Mesenchymal stem cell (in vitro differentiated cells and primary cell): Measurements from ENCODE around the gene CHCHD1.
A peak's percentile ranks its signal among the peaks of the same experiment; 100 is the strongest.

ENCODE experiments used
- DNase-seq: peaks from one replicate; pipeline ENCODE4 v3.0.0-alpha.2; 2013
- H2AFZ ChIP-seq: one replicate; pipeline ENCODE4 v1.6.1; 2013; ENCODE audit warnings: low read depth, mild to moderate bottlenecking, control low read depth, inconsistent platforms, low read length, moderate library complexity
- H2AK5ac ChIP-seq: 2 replicates; pipeline ENCODE4 v1.6.1; 2013; ENCODE audit warnings: low read length, moderate library complexity, mild to moderate bottlenecking, inconsistent platforms; ENCODE audit not compliant: severe bottlenecking
- H2BK120ac ChIP-seq: one replicate; pipeline ENCODE4 v1.6.1; 2013; ENCODE audit warnings: low read depth, mild to moderate bottlenecking, inconsistent platforms, low read length, moderate library complexity
- H2BK12ac ChIP-seq, 2 experiments: one replicate each; pipeline ENCODE4 v1.6.1; 2013; ENCODE audit warnings: inconsistent platforms in 2 of 2, low read length in 2 of 2, mild to moderate bottlenecking in 2 of 2, moderate library complexity in 2 of 2, control low read depth in 1 of 2
- H2BK15ac ChIP-seq: one replicate; pipeline ENCODE4 v1.6.1; 2013; ENCODE audit warnings: mild to moderate bottlenecking, low read depth, inconsistent platforms; ENCODE audit not compliant: poor library complexity, severe bottlenecking
- H2BK5ac ChIP-seq: 2 replicates; pipeline ENCODE4 v1.6.1; 2013; ENCODE audit warnings: low read depth, mild to moderate bottlenecking, low read length, control low read depth, inconsistent platforms; ENCODE audit not compliant: poor library complexity, severe bottlenecking
- H3K14ac ChIP-seq, 2 experiments: one replicate each; pipeline ENCODE4 v1.6.1; 2013; ENCODE audit warnings: inconsistent platforms in 2 of 2, low read length in 2 of 2, control low read depth in 1 of 2, mild to moderate bottlenecking in 1 of 2, moderate library complexity in 1 of 2
- H3K18ac ChIP-seq, 2 experiments: one replicate each; pipeline ENCODE4 v1.6.1; 2013; ENCODE audit warnings: inconsistent platforms in 2 of 2, low read length in 2 of 2, control low read depth in 1 of 2, low read depth in 1 of 2, mild to moderate bottlenecking in 1 of 2
- H3K23ac ChIP-seq, 2 experiments: one replicate each; pipeline ENCODE4 v1.6.1; 2013; ENCODE audit warnings: inconsistent platforms in 2 of 2, low read length in 2 of 2, mild to moderate bottlenecking in 2 of 2, moderate library complexity in 2 of 2, control low read depth in 1 of 2
- H3K27ac ChIP-seq: 2 replicates; pipeline ENCODE4 v1.5.1; 2013; ENCODE audit warnings: mild to moderate bottlenecking, moderate library complexity, low read length, control low read depth, inconsistent platforms; ENCODE audit not compliant: poor library complexity, severe bottlenecking
- H3K27me3 ChIP-seq, 2 experiments: 2 replicates each; pipeline versions ENCODE4 v1.6.1 to v1.7.0; 2013; ENCODE audit warnings: low read length in 2 of 2, mild to moderate bottlenecking in 2 of 2, moderate library complexity in 2 of 2, control low read depth in 1 of 2, inconsistent platforms in 1 of 2; ENCODE audit not compliant: control insufficient read depth in 1 of 2, insufficient read depth in 1 of 2
- H3K36me3 ChIP-seq, 2 experiments: 2 replicates each; pipeline versions ENCODE4 v1.6.1 to v1.7.0; 2013; ENCODE audit warnings: low read length in 2 of 2, control low read depth in 1 of 2, inconsistent platforms in 1 of 2, low read depth in 1 of 2, mild to moderate bottlenecking in 1 of 2; ENCODE audit not compliant: insufficient read depth in 2 of 2, control insufficient read depth in 1 of 2
- H3K4ac ChIP-seq, 2 experiments: one replicate each; pipeline ENCODE4 v1.6.1; 2013; ENCODE audit warnings: inconsistent platforms in 2 of 2, low read length in 2 of 2, mild to moderate bottlenecking in 2 of 2, moderate library complexity in 2 of 2, control low read depth in 1 of 2, low read depth in 1 of 2
- H3K4me1 ChIP-seq: 2 replicates; pipeline ENCODE4 v1.6.1; 2013; ENCODE audit warnings: low read depth, low read length, control low read depth; ENCODE audit not compliant: control insufficient read depth, insufficient read depth
- H3K4me2 ChIP-seq: 2 replicates; pipeline ENCODE4 v1.6.1; 2013; ENCODE audit warnings: low read length, mild to moderate bottlenecking, inconsistent platforms; ENCODE audit not compliant: poor library complexity, severe bottlenecking
- H3K4me3 ChIP-seq, 2 experiments: 2 replicates each; pipeline versions ENCODE4 v1.5.1 to v1.7.0; 2013; ENCODE audit warnings: low read length in 2 of 2, mild to moderate bottlenecking in 2 of 2, control low read depth in 1 of 2, low read depth in 1 of 2; ENCODE audit not compliant: insufficient read depth in 1 of 2
- H3K79me1 ChIP-seq: replicated peaks from 2 replicates; pipeline ENCODE4 v1.6.1; 2013; ENCODE audit warnings: mild to moderate bottlenecking, control low read depth, low read length, inconsistent platforms; ENCODE audit not compliant: poor library complexity, severe bottlenecking
- H3K9ac ChIP-seq: 2 replicates; pipeline ENCODE4 v1.7.0; 2013; ENCODE audit warnings: mild to moderate bottlenecking, low read length, moderate library complexity
- H3K9me3 ChIP-seq: 2 replicates; pipeline ENCODE4 v1.7.0; 2013; ENCODE audit warnings: mild to moderate bottlenecking, low read length; ENCODE audit not compliant: control insufficient read depth
- H4K8ac ChIP-seq: one replicate; pipeline ENCODE4 v1.6.1; 2013; ENCODE audit warnings: inconsistent platforms, mild to moderate bottlenecking, low read length, moderate library complexity
- H4K91ac ChIP-seq: one replicate; pipeline ENCODE4 v1.6.1; 2013; ENCODE audit warnings: mild to moderate bottlenecking, low read length, inconsistent platforms
- WGBS: methylation state at CpG from one replicate; pipeline ENCODE4 v1.1.7; 2013; ENCODE audit warnings: mixed read lengths; 5-methylcytosine and 5-hydroxymethylcytosine counted together

The CHCHD1 gene

GRCh38 chr10:73743327-73743904, 38.4 kb upstream of the CHCHD1 start:
- Histone ChIP-seq H2AFZ (no peak overlapping the region), H2AK5ac (peak overlapping the region; percentile 100), H3K4me2 (peak overlapping the region; percentile 93), H4K91ac (peak overlapping the region; percentile 86), H3K4ac (peak overlapping the region; percentile 99 to 100), H3K27ac (peak overlapping the region; percentile 69), H3K9me3 (no peaks in the 10 kb centered on the region), H3K36me3 (peaks cover 25 to 30% of the 10 kb centered on the region in 2 experiments), H3K23ac (no peak overlapping the region), H3K14ac (no peak overlapping the region), H3K4me3 (peak overlapping the region; percentile 63 to 95), H2BK12ac (no peak overlapping the region), H4K8ac (peak overlapping the region; percentile 96), H3K4me1 (peaks cover 7% of the 10 kb centered on the region), H3K27me3 (no peaks in the 10 kb centered on the region), H3K79me1 (peaks cover 11% of the 10 kb centered on the region), H2BK15ac (peak overlapping the region; percentile 52), H3K18ac (peak overlapping the region; percentile 71 to 98), H2BK5ac (peak overlapping the region; percentile 82), H3K9ac (peak overlapping the region; percentile 98), H2BK120ac (peak overlapping the region; percentile 97)
- DNase-seq = peak; percentile 6
- WGBS = 3% methylated on average over 2 of the region's 6 CpGs

GRCh38 chr10:73743905-73744663, 37.8 kb upstream of the CHCHD1 start, which contains the start of gene SEC24C:
TSS of gene SEC24C (plus strand) at chr10:73744372. CDS start at chr10:73746833, 2,461 bp downstream.
- Histone ChIP-seq H2BK5ac (peak within 1 kb of the TSS; percentile 82), H3K79me1 (peaks cover 11% of the 10 kb centered on the region), H3K27me3 (no peaks in the 10 kb centered on the region), H3K4ac (peak within 1 kb of the TSS; percentile 99 to 100), H2BK12ac (no peak within 1 kb of the TSS), H2AK5ac (peak within 1 kb of the TSS; percentile 100), H3K9ac (peak within 1 kb of the TSS; percentile 98), H3K27ac (peak within 1 kb of the TSS; percentile 69), H3K36me3 (peaks cover 29 to 36% of the 10 kb centered on the region in 2 experiments), H3K23ac (peak within 1 kb of the TSS in 1 of 2 experiments; percentile 34), H4K91ac (peak within 1 kb of the TSS; percentile 86), H2BK15ac (peak within 1 kb of the TSS; percentile 52), H3K14ac (peak within 1 kb of the TSS in 1 of 2 experiments; percentile 27), H3K4me2 (peak within 1 kb of the TSS; percentile 93), H3K4me3 (peak within 1 kb of the TSS; percentile 66 to 95), H3K9me3 (no peaks in the 10 kb centered on the region), H4K8ac (peak within 1 kb of the TSS; percentile 96), H2AFZ (peak within 1 kb of the TSS; percentile 18), H3K4me1 (peaks cover 7% of the 10 kb centered on the region), H3K18ac (peak within 1 kb of the TSS; percentile 81 to 98), H2BK120ac (peak within 1 kb of the TSS; percentile 97)
- peak; percentile 97 for DNase-seq
- under 1% methylated on average over 34 of the region's 36 CpGs for WGBS

- no peaks in the 10 kb centered on the region for H3K27me3 ChIP-seq
- H2BK15ac ChIP-seq = no peak overlapping the region
- WGBS = 0% methylated on average over 7 of the region's 10 CpGs
- no peak overlapping the region for H2BK12ac ChIP-seq
- H3K4me2 ChIP-seq = peak overlapping the region; percentile 71
- peak overlapping the region in 1 of 2 experiments; percentile 81 for H3K18ac ChIP-seq
- peak overlapping the region; percentile 66 to 95 for H3K4me3 ChIP-seq
- no peak overlapping the region for H2BK5ac ChIP-seq
- no peak overlapping the region for H3K14ac ChIP-seq
- peak overlapping the region in 1 of 2 experiments; percentile 34 for H3K23ac ChIP-seq
- H3K4me1 ChIP-seq = peaks cover 7% of the 10 kb centered on the region
- peak overlapping the region; percentile 5 for H4K91ac ChIP-seq
- H2AK5ac ChIP-seq = no peak overlapping the region
- H2AFZ ChIP-seq = peak overlapping the region; percentile 18
- H3K27ac ChIP-seq = peak overlapping the region; percentile 69
- H3K79me1 ChIP-seq = peaks cover 11% of the 10 kb centered on the region
- no peaks in the 10 kb centered on the region for H3K9me3 ChIP-seq
- H4K8ac ChIP-seq = peak overlapping the region; percentile 5
- peak overlapping the region; percentile 98 for H3K9ac ChIP-seq
- H2BK120ac ChIP-seq = no peak overlapping the region
- peaks cover 33 to 36% of the 10 kb centered on the region in 2 experiments for H3K36me3 ChIP-seq
- peak; percentile 87 for DNase-seq
- peak overlapping the region; percentile 0 to 42 for H3K4ac ChIP-seq
Measured at GRCh38 chr10:73744664-73744975, 37.2 kb upstream of the CHCHD1 start.

- Histone ChIP-seq H3K79me1 (peaks cover 13% of the 10 kb centered on the region), H3K23ac (no peak overlapping the region), H2BK5ac (no peak overlapping the region), H2BK120ac (no peak overlapping the region), H3K9ac (no peak overlapping the region), H3K4ac (no peak overlapping the region), H2AK5ac (no peak overlapping the region), H4K91ac (no peak overlapping the region), H3K4me1 (peaks cover 4% of the 10 kb centered on the region), H3K36me3 (peaks cover 34 to 52% of the 10 kb centered on the region in 2 experiments), H3K27ac (no peak overlapping the region), H3K14ac (no peak overlapping the region), H2BK15ac (no peak overlapping the region), H2BK12ac (no peak overlapping the region), H3K4me2 (no peak overlapping the region), H3K9me3 (no peaks in the 10 kb centered on the region), H3K4me3 (no peak overlapping the region), H4K8ac (no peak overlapping the region), H2AFZ (no peak overlapping the region), H3K27me3 (no peaks in the 10 kb centered on the region), H3K18ac (no peak overlapping the region)
- DNase-seq = no peak
- 100% methylated on average over 1 of the region's 2 CpGs for WGBS
Measured at GRCh38 chr10:73746721-73747120, 35.1 kb upstream of the CHCHD1 start.
